ENCODE measurements around the gene NCKAP1. TPM values are rescaled to one million over a fixed set of nuclear protein-coding genes. Genes with fewer than 3 reads are reported as not detected.
"Not testable (repeated sequence)": the region's sequence is repeated elsewhere in the genome, so short reads cannot be mapped to it uniquely, and the experiment has no call there.

Gene NCKAP1
- total RNA-seq, 2 experiments from 2014 or later: 0.96 to 1.6 TPM

DNA sequence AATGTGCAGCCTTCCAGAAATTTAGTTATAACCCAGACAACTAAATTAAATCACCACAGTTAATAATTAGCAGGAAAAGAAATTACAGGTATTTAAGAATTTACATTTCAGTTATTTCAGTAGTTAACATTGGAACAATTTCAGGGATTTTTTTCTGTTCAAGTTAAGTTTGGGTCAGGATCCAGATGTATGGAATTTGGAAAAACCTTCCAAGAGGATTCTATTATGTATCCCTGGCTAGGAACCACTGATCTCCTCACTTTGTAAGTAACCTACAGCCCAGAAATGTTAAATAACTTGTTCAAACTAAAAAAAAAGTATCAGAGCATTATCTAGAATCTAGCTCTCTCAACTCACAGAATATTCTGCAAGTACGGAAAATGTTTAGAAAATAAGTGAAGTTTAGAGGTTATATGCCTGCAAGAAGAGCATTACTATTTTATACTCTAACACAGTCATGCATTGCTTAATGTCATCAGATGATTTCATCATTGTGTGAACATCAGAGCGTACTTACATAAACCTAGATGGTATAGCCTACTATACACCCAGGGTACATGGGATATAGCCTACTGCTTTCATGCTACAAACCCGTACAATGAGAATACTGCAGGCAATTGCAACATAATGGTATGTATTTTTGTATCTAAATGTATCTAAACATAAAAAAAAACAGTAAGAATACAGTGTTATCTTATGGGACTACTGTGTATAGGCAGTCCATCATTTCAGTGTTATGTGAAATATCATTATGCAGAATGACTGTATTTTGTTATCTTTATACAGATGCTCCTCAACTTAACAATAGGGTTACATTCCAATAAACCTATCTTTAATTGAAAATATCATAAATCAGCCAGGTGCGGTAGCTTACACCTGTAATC, 6.1 kb downstream of the NCKAP1 start:
- H3K27me3 Mint-ChIP-seq: peaks cover 74% of the 10 kb centered on the region
- H3K27ac Mint-ChIP-seq: no peak overlapping the region
- peaks cover 17% of the 10 kb centered on the region for H3K4me1 Mint-ChIP-seq
- H3K4me3 Mint-ChIP-seq: no peak overlapping the region
- DNase-seq (no peak), ATAC-seq (no peak)
- CTCF ChIA-PET: interaction anchor here (0.6 kb wide), 1 partner anchor 337 kb away, joined by 3 read pairs; no protein-coding TSS in a partner anchor
- H3K9me3 Mint-ChIP-seq (ENCODE audit: low read depth): no peaks in the 10 kb centered on the region
- no peaks in the 10 kb centered on the region for H3K36me3 Mint-ChIP-seq

DNA sequence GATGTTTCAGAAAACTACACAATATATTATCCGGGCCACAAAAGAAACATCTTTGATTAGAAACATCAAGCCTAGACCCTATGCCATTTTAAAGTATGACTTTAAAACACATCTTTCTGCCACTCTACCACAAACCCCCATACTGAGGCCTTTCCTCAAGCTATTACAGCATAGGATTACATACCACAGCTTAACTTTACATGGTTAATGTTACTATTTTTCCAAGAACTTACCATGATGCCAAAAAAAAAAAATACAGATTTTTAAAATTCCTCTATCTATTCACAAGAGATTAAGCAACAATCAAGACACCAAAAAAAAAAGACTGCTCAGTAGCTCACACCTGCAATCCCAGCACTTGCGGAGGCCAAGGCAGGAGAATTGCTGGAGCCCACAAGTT, 9.0 kb downstream of the NCKAP1 start:
- CTCF ChIA-PET: interaction anchor here (1.5 kb wide), 1 partner anchor 8 kb away, joined by 4 read pairs; the partner anchor contains the start of gene NCKAP1
- peaks cover 61% of the 10 kb centered on the region for H3K27me3 Mint-ChIP-seq
- DNase-seq (no peak), ATAC-seq (no peak)
- H3K4me1 Mint-ChIP-seq: no peaks in the 10 kb centered on the region
- no peak overlapping the region for H3K4me3 Mint-ChIP-seq
- H3K36me3 Mint-ChIP-seq: no peaks in the 10 kb centered on the region
- H3K27ac Mint-ChIP-seq: no peak overlapping the region
- no peaks in the 10 kb centered on the region for H3K9me3 Mint-ChIP-seq (ENCODE audit: low read depth)

DNA sequence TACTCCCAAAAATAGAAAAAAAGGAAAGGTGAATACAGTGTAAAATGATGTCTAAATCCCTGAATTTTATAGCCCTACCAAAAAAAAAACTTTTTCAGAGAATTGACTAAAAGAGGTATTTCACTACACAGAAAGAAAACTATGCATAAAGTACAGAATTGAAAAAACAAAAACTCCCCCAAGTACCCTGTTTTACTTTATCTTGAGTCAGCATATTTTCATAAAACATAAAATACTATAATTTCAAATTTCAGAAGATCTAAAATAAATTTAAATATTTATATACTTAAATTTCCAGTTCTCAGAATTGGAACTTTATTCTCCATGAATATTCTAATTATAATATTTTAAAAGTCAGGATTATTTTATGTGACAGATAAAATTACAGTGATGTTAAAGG, 10.1 kb downstream of the NCKAP1 start:
- Mint-ChIP-seq H3K36me3 (no peaks in the 10 kb centered on the region), H3K4me1 (no peaks in the 10 kb centered on the region), H3K4me3 (no peak overlapping the region), H3K9me3 (ENCODE audit: low read depth) (no peaks in the 10 kb centered on the region), H3K27me3 (peaks cover 51% of the 10 kb centered on the region), H3K27ac (no peak overlapping the region)
- DNase-seq (no peak), ATAC-seq (no peak)
- CTCF ChIA-PET: no interaction called here

DNA sequence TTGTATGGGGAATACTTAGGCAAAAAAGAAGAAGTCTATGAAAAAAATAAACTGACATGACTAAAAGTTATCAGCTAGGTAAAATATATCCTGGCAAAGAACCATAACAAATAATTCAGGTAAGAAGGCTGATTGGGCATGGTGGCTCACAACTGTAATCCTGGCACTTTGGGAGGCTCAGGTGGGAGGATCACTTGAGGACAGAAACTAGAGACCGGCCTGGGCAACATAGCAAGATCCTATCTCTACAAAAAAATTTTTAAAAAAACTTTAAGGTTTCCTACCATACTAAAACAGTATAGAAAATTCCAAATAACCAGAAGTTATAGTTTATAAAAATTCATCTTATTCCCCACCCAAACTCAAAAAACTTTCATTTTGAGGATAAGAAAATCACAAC, 10.8 kb downstream of the NCKAP1 start:
- no peaks in the 10 kb centered on the region for H3K4me1 Mint-ChIP-seq
- CTCF ChIA-PET: no interaction called here
- H3K27ac Mint-ChIP-seq: no peak overlapping the region
- peaks cover 45% of the 10 kb centered on the region for H3K27me3 Mint-ChIP-seq
- no peaks in the 10 kb centered on the region for H3K9me3 Mint-ChIP-seq (ENCODE audit: low read depth)
- H3K36me3 Mint-ChIP-seq: no peaks in the 10 kb centered on the region
- H3K4me3 Mint-ChIP-seq: no peak overlapping the region
- ATAC-seq (no peak), DNase-seq (no peak)

GRCh38 chr2:183026424-183026823, 11.8 kb downstream of the NCKAP1 start:
- no peaks in the 10 kb centered on the region for H3K36me3 Mint-ChIP-seq

GRCh38 chr2:183025993-183026392, 12.3 kb downstream of the NCKAP1 start:
- Mint-ChIP-seq H3K4me3 (no peak overlapping the region), H3K4me1 (no peaks in the 10 kb centered on the region), H3K9me3 (ENCODE audit: low read depth) (no peaks in the 10 kb centered on the region), H3K27me3 (peaks cover 37% of the 10 kb centered on the region), H3K27ac (no peak overlapping the region), H3K36me3 (no peaks in the 10 kb centered on the region)
- CTCF ChIA-PET: no interaction called here
- DNase-seq (no peak), ATAC-seq (no peak)

More at GRCh38 chr2:183026424-183026823, 11.8 kb downstream of the NCKAP1 start:
- CTCF ChIA-PET: no interaction called here
- Mint-ChIP-seq H3K4me3 (no peak overlapping the region), H3K9me3 (ENCODE audit: low read depth) (no peaks in the 10 kb centered on the region), H3K4me1 (no peaks in the 10 kb centered on the region), H3K27me3 (peaks cover 37% of the 10 kb centered on the region), H3K27ac (no peak overlapping the region)
- DNase-seq: no peak
- ATAC-seq: no peak

- ATAC-seq (no peak), DNase-seq (no peak)
- CTCF ChIA-PET: no interaction called here
- H3K27me3 Mint-ChIP-seq: peaks cover 24% of the 10 kb centered on the region
- no peak overlapping the region for H3K27ac Mint-ChIP-seq
- H3K4me1 Mint-ChIP-seq: no peaks in the 10 kb centered on the region
- H3K36me3 Mint-ChIP-seq: no peaks in the 10 kb centered on the region
- no peaks in the 10 kb centered on the region for H3K9me3 Mint-ChIP-seq (ENCODE audit: low read depth)
- no peak overlapping the region for H3K4me3 Mint-ChIP-seq
Observed at GRCh38 chr2:183024339-183025095, 13.7 kb downstream of the NCKAP1 start.

DNA sequence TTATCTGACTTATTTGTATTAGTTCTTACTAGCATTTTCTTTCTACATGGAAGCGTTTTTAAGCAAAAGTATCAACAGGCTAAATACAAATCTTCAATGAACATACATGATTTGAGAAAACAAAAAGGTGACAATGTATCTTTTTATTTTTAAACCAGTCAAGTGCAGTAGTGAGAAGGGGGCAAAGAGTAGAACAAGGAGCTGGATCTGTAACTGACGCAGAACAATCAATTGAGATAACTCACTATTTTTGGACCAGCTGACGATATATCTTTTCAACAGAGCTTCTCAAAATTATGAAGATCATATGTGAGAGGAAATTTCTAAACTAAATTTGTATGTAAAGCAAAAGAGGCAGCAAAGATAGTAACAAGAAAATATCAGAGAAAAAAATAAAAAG, 15.5 kb downstream of the NCKAP1 start:
- ATAC-seq: no peak
- no peaks in the 10 kb centered on the region for H3K4me1 Mint-ChIP-seq
- no peaks in the 10 kb centered on the region for H3K9me3 Mint-ChIP-seq (ENCODE audit: low read depth)
- no peak for DNase-seq
- peaks cover 16% of the 10 kb centered on the region for H3K27me3 Mint-ChIP-seq
- H3K36me3 Mint-ChIP-seq: no peaks in the 10 kb centered on the region
- no peak overlapping the region for H3K4me3 Mint-ChIP-seq
- no peak overlapping the region for H3K27ac Mint-ChIP-seq
- CTCF ChIA-PET: no interaction called here

DNA sequence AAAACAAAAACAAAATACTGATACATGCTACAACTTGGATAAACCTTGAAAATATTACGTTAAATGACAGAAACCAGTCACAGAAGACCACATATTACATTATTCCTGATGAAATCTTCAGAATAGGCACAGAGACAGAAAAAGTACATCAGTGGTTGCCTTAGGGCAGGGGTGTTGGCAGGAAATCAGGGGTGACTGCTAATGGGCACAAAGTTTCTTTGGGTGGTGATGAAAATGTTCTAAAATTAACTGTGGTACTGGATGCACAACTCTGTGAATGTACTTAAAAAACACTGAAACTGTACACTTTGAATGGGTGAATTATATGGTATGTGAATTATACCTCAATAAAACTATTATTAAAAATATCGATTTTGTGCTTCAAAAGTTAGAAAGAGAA, 16.6 kb downstream of the NCKAP1 start:
- no peaks in the 10 kb centered on the region for H3K36me3 Mint-ChIP-seq
- H3K27ac Mint-ChIP-seq: no peak overlapping the region
- no peaks in the 10 kb centered on the region for H3K4me1 Mint-ChIP-seq
- H3K27me3 Mint-ChIP-seq: peaks cover 9% of the 10 kb centered on the region
- CTCF ChIA-PET: interaction anchor here (1.5 kb wide), 1 partner anchor 16 kb away, joined by 3 read pairs; no protein-coding TSS in a partner anchor
- no peak for ATAC-seq
- no peak for DNase-seq
- H3K4me3 Mint-ChIP-seq: no peak overlapping the region
- H3K9me3 Mint-ChIP-seq (ENCODE audit: low read depth): no peaks in the 10 kb centered on the region

DNA sequence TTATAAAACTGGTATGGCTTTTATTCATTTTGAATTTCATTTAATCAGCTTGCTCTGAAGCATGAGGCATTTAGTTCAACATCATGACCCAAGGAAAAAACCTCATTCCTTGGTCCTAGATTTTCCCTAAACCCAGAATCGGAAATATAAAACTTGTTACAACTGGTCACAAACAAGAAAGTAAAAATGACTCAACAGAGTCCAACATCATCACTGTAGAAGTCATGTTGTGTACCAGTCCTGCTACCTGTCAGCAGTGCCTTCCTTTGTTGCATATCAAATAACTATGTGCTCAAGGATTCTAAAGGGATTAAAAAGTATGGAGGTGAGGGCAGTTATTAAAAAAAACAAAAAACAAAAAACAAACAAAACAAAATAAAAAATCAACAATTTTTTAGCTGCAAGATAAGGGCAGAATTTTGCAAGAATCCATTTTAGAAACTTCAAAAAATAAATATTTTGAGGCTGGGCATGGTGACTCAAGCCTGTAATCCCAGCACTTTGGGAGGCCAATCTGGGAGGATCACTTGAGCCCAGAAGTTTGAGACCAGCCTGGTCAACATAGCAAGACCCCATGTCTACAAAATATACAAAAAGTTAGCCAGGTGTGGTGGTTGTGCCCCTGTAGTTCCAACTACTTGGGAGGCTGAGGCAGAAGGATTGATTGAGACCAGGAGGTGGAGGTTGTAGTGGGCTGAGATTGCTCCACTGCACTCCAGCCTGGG, 18.4 kb downstream of the NCKAP1 start:
- CTCF ChIA-PET: no interaction called here
- ATAC-seq (no peak), DNase-seq (no peak)
- no peaks in the 10 kb centered on the region for H3K27me3 Mint-ChIP-seq
- H3K4me1 Mint-ChIP-seq: no peaks in the 10 kb centered on the region
- H3K27ac Mint-ChIP-seq: no peak overlapping the region
- no peaks in the 10 kb centered on the region for H3K9me3 Mint-ChIP-seq (ENCODE audit: low read depth)
- H3K36me3 Mint-ChIP-seq: no peaks in the 10 kb centered on the region
- H3K4me3 Mint-ChIP-seq: no peak overlapping the region

DNA sequence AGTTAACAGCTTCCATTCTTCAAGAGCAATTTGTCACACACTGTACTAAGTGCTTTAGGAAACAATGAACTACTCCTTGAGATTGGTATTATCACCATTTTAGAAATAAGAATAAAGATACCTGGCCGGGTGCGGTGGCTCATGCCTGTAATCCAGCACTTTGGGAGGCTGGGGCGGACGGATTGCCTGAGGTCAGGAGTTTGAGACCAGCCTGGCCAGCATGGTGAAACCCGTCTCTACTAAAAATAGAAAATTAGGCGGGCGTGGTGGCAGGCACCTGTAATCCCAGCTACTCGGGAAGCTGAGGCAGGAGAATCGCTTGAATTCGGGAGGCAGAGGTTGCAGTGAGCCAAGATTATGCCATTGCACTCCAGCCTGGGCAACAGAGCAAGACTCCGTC, 20.4 kb downstream of the NCKAP1 start:
- H3K9me3 Mint-ChIP-seq (ENCODE audit: low read depth); H3K27me3 Mint-ChIP-seq; H3K4me3 Mint-ChIP-seq; H3K4me1 Mint-ChIP-seq; CTCF ChIA-PET; ATAC-seq; DNase-seq; H3K27ac Mint-ChIP-seq; H3K36me3 Mint-ChIP-seq: not testable (repeated sequence)

GRCh38 chr2:183014005-183014404, 24.3 kb downstream of the NCKAP1 start:
- Mint-ChIP-seq H3K27ac (no peak overlapping the region), H3K4me1 (no peaks in the 10 kb centered on the region), H3K4me3 (no peak overlapping the region), H3K9me3 (ENCODE audit: low read depth) (no peaks in the 10 kb centered on the region), H3K27me3 (peaks cover 6% of the 10 kb centered on the region), H3K36me3 (no peaks in the 10 kb centered on the region)
- DNase-seq: no peak
- CTCF ChIA-PET: no interaction called here
- ATAC-seq: no peak

GRCh38 chr2:183011743-183012142, 26.5 kb downstream of the NCKAP1 start:
- Mint-ChIP-seq H3K4me1 (no peaks in the 10 kb centered on the region), H3K27me3 (peaks cover 6% of the 10 kb centered on the region), H3K9me3 (ENCODE audit: low read depth) (no peaks in the 10 kb centered on the region), H3K27ac (no peak overlapping the region), H3K36me3 (no peaks in the 10 kb centered on the region), H3K4me3 (no peak overlapping the region)
- DNase-seq: no peak
- ATAC-seq: no peak
- CTCF ChIA-PET: no interaction called here
